ENCODE measurements around the gene ASTN2. TPM values are rescaled to one million over a fixed set of nuclear protein-coding genes. Genes with fewer than 3 reads are reported as not detected.

The ASTN2 gene
- total and polyA plus RNA-seq, 9 of the 15 experiments (the other 6 are each of a cell fraction or from before 2014, with no cell fraction given), result 0.56 to 3.5 (median 1.9) TPM

DNA sequence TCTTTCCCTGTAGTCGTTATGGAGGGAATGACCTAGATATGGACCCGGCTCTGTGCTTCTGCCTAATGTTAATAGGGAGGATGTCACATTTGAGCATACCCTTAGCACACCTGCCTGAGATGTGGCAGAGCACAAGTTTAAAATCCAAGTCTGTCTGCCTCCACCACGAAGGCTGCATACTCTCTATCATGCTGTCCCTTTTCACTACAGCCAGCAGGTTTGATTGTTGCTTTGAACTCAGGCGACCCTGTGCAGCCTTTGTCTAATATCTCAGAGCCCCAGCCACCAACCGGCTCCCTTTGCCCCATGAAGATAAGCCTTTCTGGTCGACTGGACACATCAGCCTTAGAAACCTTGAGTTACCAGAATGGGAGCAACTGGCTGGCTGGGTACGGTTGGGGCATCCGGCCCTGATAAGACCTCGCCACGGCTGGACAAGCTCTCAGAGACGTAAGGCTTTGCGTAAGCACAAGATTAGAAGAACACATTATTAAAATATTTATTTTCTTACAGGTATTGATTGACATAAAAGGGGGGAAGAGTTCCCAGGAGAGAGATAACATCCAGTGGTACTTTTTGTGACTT, 949.8 kb downstream of the ASTN2 start (continued):
- TF ChIP-seq ZKSCAN3 (CRISPR knock-in tag; IDR thresholded peaks at IDR 0.05) (no peak), BCL6 (CRISPR knock-in tag; IDR thresholded peaks at IDR 0.05) (peak; percentile 88; the same call in 1 of the 2 replicates), HDAC8 (tag; IDR thresholded peaks at IDR 0.05) (peak; percentile 70; the same call in 1 of the 2 replicates), NEUROD1 (IDR thresholded peaks at IDR 0.05; ENCODE audit: borderline replicate concordance, low read depth, low read length, partially characterized antibody) (peak; percentile 92), ZNF175 (CRISPR knock-in tag; IDR thresholded peaks at IDR 0.05; ENCODE audit: low read depth) (peak; percentile 96), POLR2AphosphoS5 (IDR thresholded peaks at IDR 0.05; ENCODE audit: control insufficient read depth, insufficient read depth, low read depth, low read length) (peak; percentile 99), FOXA3 (CRISPR knock-in tag; conservative IDR thresholded peaks at IDR 0.05 in 1 of 2, IDR thresholded peaks at IDR 0.05 in 1 of 2) (no peak), GATAD2B (IDR thresholded peaks at IDR 0.05; ENCODE audit: borderline replicate concordance) (peak; percentile 85; the same call in 1 of the 2 replicates), MCM5 (IDR thresholded peaks at IDR 0.05; ENCODE audit: low read depth) (no peak), TARDBP (IDR thresholded peaks at IDR 0.05) (peak; percentile 77; the same call in 1 of the 2 replicates), GATA2 (CRISPR knock-in tag; IDR thresholded peaks at IDR 0.05) (peak; percentile 99), BHLHE40 (IDR thresholded peaks at IDR 0.05; ENCODE audit: low read length) (peak; percentile 76), ILK (tag; IDR thresholded peaks at IDR 0.05; ENCODE audit: borderline replicate concordance, low read depth) (no peak), FUS (optimal IDR thresholded peaks at IDR 0.05; ENCODE audit: low read depth, low read length) (no peak), ZNF197 (CRISPR knock-in tag; IDR thresholded peaks at IDR 0.05; ENCODE audit: low read depth) (peak; percentile 97), NFRKB (IDR thresholded peaks at IDR 0.05; ENCODE audit: low read depth) (peak; percentile 9; the same call in 1 of the 2 replicates), ZNF41 (CRISPR knock-in tag; conservative IDR thresholded peaks at IDR 0.05) (peak; percentile 85), YY1 (IDR thresholded peaks at IDR 0.05; ENCODE audit: borderline replicate concordance in 1 of 3, control insufficient read depth in 1 of 3, extremely low read depth in 1 of 3, insufficient read depth in 3 of 3, insufficient read length in 1 of 3, insufficient replicate concordance in 2 of 3, low read depth in 1 of 3, low read length in 2 of 3) (peak in 1 of 3 experiments; percentile 9), RBBP5 (IDR thresholded peaks at IDR 0.05; ENCODE audit: borderline replicate concordance, insufficient read depth, low read length, poor library complexity, severe bottlenecking) (peak; percentile 56)
- TF ChIP-seq, protein P1, sequence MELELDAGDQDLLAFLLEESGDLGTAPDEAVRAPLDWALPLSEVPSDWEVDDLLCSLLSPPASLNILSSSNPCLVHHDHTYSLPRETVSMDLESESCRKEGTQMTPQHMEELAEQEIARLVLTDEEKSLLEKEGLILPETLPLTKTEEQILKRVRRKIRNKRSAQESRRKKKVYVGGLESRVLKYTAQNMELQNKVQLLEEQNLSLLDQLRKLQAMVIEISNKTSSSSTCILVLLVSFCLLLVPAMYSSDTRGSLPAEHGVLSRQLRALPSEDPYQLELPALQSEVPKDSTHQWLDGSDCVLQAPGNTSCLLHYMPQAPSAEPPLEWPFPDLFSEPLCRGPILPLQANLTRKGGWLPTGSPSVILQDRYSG (tag; conservative IDR thresholded peaks at IDR 0.05; ENCODE audit: low read depth), result peak; percentile 78
- TF ChIP-seq, protein P2, sequence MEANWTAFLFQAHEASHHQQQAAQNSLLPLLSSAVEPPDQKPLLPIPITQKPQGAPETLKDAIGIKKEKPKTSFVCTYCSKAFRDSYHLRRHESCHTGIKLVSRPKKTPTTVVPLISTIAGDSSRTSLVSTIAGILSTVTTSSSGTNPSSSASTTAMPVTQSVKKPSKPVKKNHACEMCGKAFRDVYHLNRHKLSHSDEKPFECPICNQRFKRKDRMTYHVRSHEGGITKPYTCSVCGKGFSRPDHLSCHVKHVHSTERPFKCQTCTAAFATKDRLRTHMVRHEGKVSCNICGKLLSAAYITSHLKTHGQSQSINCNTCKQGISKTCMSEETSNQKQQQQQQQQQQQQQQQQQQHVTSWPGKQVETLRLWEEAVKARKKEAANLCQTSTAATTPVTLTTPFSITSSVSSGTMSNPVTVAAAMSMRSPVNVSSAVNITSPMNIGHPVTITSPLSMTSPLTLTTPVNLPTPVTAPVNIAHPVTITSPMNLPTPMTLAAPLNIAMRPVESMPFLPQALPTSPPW (CRISPR knock-in tag; IDR thresholded peaks at IDR 0.05), result peak; percentile 75
- TF ChIP-seq, protein P3, sequence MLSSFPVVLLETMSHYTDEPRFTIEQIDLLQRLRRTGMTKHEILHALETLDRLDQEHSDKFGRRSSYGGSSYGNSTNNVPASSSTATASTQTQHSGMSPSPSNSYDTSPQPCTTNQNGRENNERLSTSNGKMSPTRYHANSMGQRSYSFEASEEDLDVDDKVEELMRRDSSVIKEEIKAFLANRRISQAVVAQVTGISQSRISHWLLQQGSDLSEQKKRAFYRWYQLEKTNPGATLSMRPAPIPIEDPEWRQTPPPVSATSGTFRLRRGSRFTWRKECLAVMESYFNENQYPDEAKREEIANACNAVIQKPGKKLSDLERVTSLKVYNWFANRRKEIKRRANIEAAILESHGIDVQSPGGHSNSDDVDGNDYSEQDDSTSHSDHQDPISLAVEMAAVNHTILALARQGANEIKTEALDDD (IDR thresholded peaks at IDR 0.05), result peak; percentile 92
- TF ChIP-seq, protein P4, sequence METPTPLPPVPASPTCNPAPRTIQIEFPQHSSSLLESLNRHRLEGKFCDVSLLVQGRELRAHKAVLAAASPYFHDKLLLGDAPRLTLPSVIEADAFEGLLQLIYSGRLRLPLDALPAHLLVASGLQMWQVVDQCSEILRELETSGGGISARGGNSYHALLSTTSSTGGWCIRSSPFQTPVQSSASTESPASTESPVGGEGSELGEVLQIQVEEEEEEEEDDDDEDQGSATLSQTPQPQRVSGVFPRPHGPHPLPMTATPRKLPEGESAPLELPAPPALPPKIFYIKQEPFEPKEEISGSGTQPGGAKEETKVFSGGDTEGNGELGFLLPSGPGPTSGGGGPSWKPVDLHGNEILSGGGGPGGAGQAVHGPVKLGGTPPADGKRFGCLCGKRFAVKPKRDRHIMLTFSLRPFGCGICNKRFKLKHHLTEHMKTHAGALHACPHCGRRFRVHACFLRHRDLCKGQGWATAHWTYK (CRISPR knock-in tag; IDR thresholded peaks at IDR 0.05), result peak; percentile 76; the same call in 1 of the 2 replicates

All from K562 (cell line).